HG03159 (cell line): Measurements from ENCODE around the gene MAP3K5.
"Not testable (repeated sequence)": the region's sequence is repeated elsewhere in the genome, so short reads cannot be mapped to it uniquely, and the experiment has no call there.

Source experiments
- ATAC-seq: cut with Tn5 transposase; IDR thresholded peaks from one replicate; pipeline ENCODE4 v1.9.1; 2021; ENCODE audit warnings: mild to moderate bottlenecking, moderate library complexity; ENCODE audit not compliant: unreplicated experiment

MAP3K5 gene

GRCh38 chr6:136791296-136792094 is 782 bp downstream of the MAP3K5 start:
- peak; percentile 31 for ATAC-seq

- no peak for ATAC-seq
These were observed 1.6 kb downstream of the MAP3K5 start for GRCh38 chr6:136790411-136791295.

DNA sequence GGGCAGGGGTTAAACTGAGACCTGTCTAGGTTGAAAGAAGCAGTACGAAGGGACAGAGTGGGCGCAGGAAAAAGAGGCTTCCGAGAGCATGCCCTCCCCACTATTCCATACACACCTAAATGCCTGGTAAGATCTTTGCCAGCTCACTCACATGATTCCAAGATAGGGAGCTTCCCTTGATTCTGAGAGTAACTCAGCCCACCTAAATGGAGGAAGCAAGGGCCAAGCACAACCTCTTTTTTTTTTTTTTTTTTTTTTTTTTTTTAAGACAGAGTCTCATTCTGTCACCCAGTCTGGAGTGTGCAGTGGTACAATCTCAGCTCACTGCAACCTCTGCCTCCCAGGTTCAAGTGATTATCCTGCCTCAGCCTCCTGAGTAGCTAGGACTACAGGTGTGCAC is 2.8 kb downstream of the MAP3K5 start:
- not testable (repeated sequence) for ATAC-seq

- ATAC-seq = no peak
These were observed 4.0 kb downstream of the MAP3K5 start for GRCh38 chr6:136788069-136788902.

DNA sequence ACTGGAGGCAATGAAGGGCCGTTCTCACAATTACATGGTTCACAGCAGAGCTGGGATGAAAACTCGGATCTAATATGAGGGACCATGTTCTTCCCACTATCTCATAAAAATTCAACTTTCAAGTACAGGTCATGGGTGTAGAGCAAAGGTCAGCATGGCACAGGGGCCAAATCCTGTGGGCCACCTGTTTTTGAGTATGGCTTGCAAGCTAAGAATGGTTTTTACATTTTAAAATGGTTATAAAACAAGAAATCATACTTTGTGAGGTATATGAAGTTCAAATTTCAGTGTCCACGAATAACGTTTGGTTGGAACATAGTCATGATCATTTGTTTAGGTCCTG is 4.6 kb downstream of the MAP3K5 start:
- no peak for ATAC-seq

GRCh38 chr6:136786658-136787057 is 5.6 kb downstream of the MAP3K5 start:
- no peak for ATAC-seq

DNA sequence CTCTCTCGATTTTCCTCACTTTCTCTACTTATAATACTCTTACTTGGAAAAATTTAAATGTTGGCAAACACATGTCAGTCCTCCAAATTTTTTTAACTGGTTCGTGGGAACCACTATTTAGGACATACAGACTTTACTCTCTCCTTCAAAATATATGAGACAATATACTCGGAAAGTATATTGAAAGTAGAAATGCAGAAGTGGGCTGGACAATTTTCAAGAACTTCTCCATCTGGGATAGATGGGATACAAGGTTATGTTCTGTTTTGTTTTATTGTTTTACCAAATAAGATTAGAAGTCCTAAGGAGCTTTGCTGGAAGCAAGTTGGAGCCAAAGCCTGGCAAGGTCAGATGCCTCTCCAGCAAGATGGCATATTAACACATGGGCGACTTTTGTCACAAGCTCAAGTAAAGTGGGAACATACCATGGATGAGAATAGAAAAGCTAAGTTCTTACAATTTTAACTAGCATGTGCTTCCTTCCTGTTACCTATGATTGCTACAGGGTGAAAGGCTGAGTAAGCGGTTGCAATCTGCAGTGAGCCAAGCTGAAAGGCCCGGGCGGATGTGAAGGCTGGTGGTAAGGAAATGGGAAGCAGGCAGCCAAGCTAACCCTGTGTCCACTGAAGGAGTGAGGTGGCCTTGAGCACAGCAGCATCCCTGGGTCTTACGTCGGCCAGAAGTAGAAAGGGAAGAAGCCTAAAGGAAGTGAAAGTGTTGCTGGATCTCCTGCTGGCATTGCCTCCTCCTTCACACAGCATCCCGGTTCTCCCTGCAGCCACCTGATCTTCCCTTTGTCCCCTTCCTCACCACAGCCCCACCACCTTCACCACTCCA is 7.1 kb downstream of the MAP3K5 start:
- no peak for ATAC-seq

GRCh38 chr6:136784271-136784664 is 8.0 kb downstream of the MAP3K5 start:
- ATAC-seq = no peak

GRCh38 chr6:136783495-136784270 is 8.6 kb downstream of the MAP3K5 start:
- ATAC-seq = peak; percentile 88

GRCh38 chr6:136783021-136783420 is 9.3 kb downstream of the MAP3K5 start:
- ATAC-seq = no peak

DNA sequence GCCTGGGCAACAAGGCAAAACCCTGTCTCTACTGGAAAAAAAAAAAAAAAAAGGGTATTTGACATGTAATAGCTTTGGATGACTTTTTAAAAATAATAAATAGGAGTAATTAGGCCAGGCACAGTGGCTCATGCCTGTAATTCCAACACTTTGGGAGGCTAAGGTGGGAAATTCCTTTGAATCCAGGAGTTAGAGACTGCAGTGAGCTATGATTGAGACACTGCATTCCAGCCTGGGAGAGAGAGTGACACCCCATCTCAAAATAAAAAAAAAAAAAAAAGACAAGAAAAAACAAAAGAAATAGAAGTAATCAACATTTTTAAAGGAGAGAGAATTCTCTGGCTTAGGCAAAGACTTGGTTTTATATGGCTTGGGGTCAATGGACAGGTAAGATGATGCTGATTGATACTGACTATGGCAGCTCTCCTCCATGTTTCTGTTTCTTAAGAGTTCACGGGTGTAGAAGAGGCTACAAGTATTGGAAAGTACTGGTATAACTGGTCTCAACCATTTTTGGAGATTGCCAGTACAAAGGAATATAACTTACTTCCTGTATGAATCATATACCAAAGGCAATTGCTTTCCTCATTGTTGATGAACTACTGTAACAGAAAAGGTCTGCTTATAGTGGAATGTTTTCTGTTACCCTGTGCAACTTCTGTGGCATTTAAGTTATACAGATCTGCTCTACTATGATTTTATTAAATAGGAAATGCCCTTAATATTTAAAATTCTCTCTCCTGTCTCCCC is 10.1 kb downstream of the MAP3K5 start:
- no peak for ATAC-seq

GRCh38 chr6:136780972-136781371 is 11.3 kb downstream of the MAP3K5 start:
- no peak for ATAC-seq

- ATAC-seq = no peak
These were observed 12.6 kb downstream of the MAP3K5 start for GRCh38 chr6:136779682-136780081.

DNA sequence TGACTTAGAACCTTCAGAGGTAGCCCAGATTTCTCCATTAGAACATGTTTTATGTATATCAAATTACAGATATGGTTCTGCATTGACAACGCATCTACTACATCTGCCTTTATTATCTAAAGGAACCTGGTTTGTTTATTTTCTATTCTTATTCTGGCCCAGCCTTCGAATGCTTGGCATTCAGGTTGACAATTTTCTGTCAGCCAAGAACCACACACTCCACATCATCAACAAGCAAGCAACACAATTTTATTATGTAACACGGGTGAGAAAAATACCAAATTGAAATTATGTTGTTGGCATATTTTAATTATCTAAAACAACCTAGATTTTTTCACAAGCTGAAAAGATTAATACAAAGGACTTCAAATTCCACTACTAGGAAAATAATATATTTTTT is 14.6 kb downstream of the MAP3K5 start:
- ATAC-seq = no peak

DNA sequence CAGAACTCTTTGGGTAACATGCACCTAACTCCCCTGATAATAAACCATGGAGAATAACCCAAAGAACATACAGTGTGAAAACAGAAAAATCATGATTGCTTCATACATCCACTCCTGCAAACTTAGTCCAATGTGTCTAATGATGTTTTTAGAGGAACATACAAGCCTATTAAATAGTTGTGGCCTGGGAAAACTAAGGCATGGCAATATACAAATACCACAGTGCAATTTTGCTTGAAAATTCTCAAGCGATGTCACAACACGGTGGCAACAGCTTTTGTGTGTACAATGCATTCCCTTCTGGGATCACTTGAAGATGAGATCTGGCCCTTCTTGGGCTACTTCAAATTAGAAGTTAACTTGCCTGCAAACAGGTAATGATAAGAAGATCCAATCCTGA is 16.7 kb downstream of the MAP3K5 start:
- ATAC-seq = no peak

GRCh38 chr6:136775081-136775480 is 17.2 kb downstream of the MAP3K5 start:
- ATAC-seq = no peak

GRCh38 chr6:136774228-136775041 is 17.8 kb downstream of the MAP3K5 start:
- ATAC-seq = no peak

DNA sequence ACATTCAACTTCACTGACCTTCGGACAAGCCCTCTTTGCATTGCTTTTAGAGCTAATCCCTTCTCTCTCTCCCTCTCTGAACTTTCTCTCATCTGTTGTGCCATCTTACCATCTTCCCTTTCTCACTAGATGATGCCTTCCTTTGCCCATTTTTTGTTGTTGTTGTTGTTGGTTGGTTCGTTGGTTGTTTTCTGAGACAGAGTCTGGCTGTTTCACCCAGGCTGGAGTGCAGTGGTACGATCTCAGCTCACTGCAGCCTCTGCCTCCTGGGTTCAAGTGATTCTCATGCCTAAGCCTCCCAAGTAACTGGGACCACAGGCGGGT is 18.8 kb downstream of the MAP3K5 start:
- peak; percentile 4 for ATAC-seq
